ENCODE measurements around the gene YPEL3. TPM values are rescaled to one million over a fixed set of nuclear protein-coding genes. Genes with fewer than 3 reads are reported as not detected.
"Not testable (repeated sequence)": the region's sequence is repeated elsewhere in the genome, so short reads cannot be mapped to it uniquely, and the experiment has no call there.

Gene YPEL3, protein sequence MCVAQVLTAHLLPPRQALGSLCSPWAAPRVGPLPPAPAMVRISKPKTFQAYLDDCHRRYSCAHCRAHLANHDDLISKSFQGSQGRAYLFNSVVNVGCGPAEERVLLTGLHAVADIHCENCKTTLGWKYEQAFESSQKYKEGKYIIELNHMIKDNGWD
- 10 to 100 TPM; 11.8 to 12.1 TPM for total RNA-seq

GRCh38 chr16:30096105-30096861, at the start of gene YPEL3:
YPEL3 (minus strand) TSS chr16:30096213; CDS start chr16:30095482, 731 bp downstream.
- Mint-ChIP-seq H3K27me3 (no peaks in the 10 kb centered on the region), H3K27ac (peak within 1 kb of the TSS; percentile 88), H3K36me3 (peaks cover 20% of the 10 kb centered on the region), H3K9me3 (peaks cover 23% of the 10 kb centered on the region), H3K4me1 (peaks cover 29% of the 10 kb centered on the region), H3K4me3 (peak within 1 kb of the TSS; percentile 83)
- DNase-seq = peak; percentile 92

- no peak for DNase-seq
- H3K36me3 Mint-ChIP-seq = peaks cover 6% of the 10 kb centered on the region
- H3K27ac Mint-ChIP-seq = no peak overlapping the region
- H3K9me3 Mint-ChIP-seq = peaks cover 12% of the 10 kb centered on the region
- H3K27me3 Mint-ChIP-seq = no peaks in the 10 kb centered on the region
- no peak overlapping the region for H3K4me3 Mint-ChIP-seq
- peaks cover 17% of the 10 kb centered on the region for H3K4me1 Mint-ChIP-seq
These were observed 49.6 kb upstream of the YPEL3 start for GRCh38 chr16:30145657-30146056.

DNA sequence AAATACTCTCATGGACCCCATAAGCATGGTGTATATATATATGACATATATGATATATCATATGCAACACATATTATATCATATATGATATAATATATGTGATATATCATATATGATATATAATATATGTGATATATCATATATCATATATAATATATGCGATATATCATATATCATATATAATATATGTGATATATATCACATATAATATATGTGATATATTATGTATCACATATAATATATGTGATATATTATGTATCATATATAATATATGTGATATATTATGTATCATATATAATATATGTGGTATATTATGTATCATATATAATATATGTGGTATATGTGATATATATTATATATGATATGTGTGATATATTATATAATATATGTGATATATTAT, 48.9 kb upstream of the YPEL3 start:
- no peak for DNase-seq
- peaks cover 6% of the 10 kb centered on the region for H3K36me3 Mint-ChIP-seq
- H3K9me3 Mint-ChIP-seq = peaks cover 12% of the 10 kb centered on the region
- H3K4me1 Mint-ChIP-seq = peaks cover 18% of the 10 kb centered on the region
- no peak overlapping the region for H3K4me3 Mint-ChIP-seq
- no peaks in the 10 kb centered on the region for H3K27me3 Mint-ChIP-seq
- H3K27ac Mint-ChIP-seq = no peak overlapping the region

DNA sequence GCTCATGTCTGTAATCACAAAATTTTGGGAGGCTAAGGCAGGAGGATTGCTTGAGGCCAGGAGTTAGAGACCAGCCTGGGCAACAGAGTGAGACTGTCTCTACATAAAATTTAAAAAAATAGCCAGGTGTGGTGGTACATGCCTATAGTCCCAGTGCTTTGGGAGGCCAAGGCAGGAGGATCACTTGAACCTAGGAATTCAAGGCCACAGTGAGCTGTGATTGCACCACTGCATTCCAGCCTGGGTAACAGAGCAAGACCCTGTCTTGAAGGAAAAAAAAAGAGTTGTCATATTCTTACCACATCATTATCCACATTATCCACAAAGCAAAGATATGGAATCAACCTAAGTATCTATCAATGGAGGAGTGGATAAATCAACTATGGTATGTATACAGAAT, 48.0 kb upstream of the YPEL3 start:
- no peak for DNase-seq
- Mint-ChIP-seq H3K27me3 (no peaks in the 10 kb centered on the region), H3K9me3 (peaks cover 4% of the 10 kb centered on the region), H3K27ac (no peak overlapping the region), H3K4me1 (peaks cover 25% of the 10 kb centered on the region), H3K4me3 (no peak overlapping the region), H3K36me3 (peaks cover 1% of the 10 kb centered on the region)

GRCh38 chr16:30143347-30143702, 47.3 kb upstream of the YPEL3 start:
- DNase-seq = no peak
- no peaks in the 10 kb centered on the region for H3K27me3 Mint-ChIP-seq
- no peak overlapping the region for H3K4me3 Mint-ChIP-seq
- H3K36me3 Mint-ChIP-seq = no peaks in the 10 kb centered on the region
- no peaks in the 10 kb centered on the region for H3K9me3 Mint-ChIP-seq
- peak overlapping the region; percentile 13 for H3K27ac Mint-ChIP-seq
- H3K4me1 Mint-ChIP-seq = peaks cover 26% of the 10 kb centered on the region

GRCh38 chr16:30142672-30143346, 46.8 kb upstream of the YPEL3 start:
- Mint-ChIP-seq H3K4me1 (peaks cover 26% of the 10 kb centered on the region), H3K36me3 (no peaks in the 10 kb centered on the region), H3K4me3 (no peak overlapping the region), H3K9me3 (no peaks in the 10 kb centered on the region), H3K27me3 (no peaks in the 10 kb centered on the region), H3K27ac (peak overlapping the region; percentile 13)
- DNase-seq = no peak

GRCh38 chr16:30141750-30142149, 45.7 kb upstream of the YPEL3 start:
- no peaks in the 10 kb centered on the region for H3K9me3 Mint-ChIP-seq
- no peaks in the 10 kb centered on the region for H3K36me3 Mint-ChIP-seq
- no peak overlapping the region for H3K27ac Mint-ChIP-seq
- H3K27me3 Mint-ChIP-seq = no peaks in the 10 kb centered on the region
- no peak overlapping the region for H3K4me3 Mint-ChIP-seq
- peaks cover 26% of the 10 kb centered on the region for H3K4me1 Mint-ChIP-seq
- no peak for DNase-seq

DNA sequence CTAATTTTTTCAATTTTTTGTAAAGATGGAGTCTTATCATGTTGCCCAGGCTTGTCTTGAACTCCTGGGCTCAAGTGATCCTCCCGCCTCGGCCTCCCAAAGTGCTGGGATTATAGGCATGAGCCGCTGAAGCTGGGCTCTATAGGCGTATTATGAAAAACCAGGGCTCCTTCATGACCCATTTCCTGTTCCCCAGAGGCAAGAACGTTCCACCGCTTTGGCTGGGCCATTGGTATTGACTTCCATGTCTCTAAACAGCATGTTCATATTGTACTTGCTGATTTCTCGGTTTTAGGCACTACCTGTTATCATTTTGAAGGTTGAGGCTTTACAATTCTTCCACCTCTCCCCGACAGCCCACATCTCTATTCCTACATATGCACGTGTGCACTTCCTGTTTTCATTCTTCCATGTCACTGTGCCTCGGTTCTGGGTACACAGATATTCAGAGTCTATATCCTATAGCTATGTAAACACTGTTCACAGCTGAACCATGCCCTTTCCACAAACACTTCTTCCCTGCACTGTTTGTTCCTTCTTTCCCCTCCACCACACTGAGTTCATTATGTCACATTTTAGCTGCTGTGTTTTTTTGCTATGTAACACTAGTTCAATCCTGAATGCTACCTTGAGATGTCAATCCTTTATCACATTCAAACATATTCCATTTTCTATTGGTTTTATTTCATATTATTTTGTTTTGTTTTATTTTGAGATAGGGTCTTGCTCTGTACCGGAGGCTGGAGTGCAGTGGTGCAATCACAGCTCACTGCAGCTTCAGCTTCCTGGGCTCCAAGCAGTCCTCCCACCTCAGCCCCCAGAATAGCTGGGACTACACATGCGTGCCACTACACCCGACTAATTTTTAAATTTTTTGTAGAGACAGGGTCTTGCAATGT, 43.8 kb upstream of the YPEL3 start:
- no peaks in the 10 kb centered on the region for H3K36me3 Mint-ChIP-seq
- no peak for DNase-seq
- H3K27me3 Mint-ChIP-seq = no peaks in the 10 kb centered on the region
- peak overlapping the region; percentile 73 for H3K27ac Mint-ChIP-seq
- no peaks in the 10 kb centered on the region for H3K9me3 Mint-ChIP-seq
- H3K4me1 Mint-ChIP-seq = peaks cover 23% of the 10 kb centered on the region
- H3K4me3 Mint-ChIP-seq = no peak overlapping the region

DNA sequence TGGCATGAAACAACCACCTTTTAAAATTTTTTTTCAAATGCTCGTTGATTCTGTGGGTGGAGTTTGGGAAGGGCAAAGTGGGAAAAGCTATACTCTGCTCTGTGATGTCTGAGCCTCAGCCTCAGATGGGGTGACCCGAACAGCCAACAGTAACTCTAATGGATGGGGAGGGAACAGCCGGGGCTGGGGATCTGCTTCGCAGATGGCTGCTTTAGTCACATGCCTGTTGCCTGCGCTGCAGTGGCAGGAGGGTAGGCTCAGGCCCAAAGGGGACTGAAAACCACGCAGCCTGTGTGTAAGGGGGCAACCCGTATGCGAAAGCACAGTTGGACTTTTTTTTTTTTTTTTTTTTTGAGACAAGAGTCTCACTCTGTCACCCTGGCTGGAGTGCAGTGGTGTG, 41.9 kb upstream of the YPEL3 start:
- Mint-ChIP-seq H3K36me3 (peaks cover 2% of the 10 kb centered on the region), H3K4me3 (no peak overlapping the region), H3K27ac (no peak overlapping the region), H3K27me3 (no peaks in the 10 kb centered on the region), H3K4me1 (peaks cover 17% of the 10 kb centered on the region), H3K9me3 (no peaks in the 10 kb centered on the region)
- DNase-seq = no peak

DNA sequence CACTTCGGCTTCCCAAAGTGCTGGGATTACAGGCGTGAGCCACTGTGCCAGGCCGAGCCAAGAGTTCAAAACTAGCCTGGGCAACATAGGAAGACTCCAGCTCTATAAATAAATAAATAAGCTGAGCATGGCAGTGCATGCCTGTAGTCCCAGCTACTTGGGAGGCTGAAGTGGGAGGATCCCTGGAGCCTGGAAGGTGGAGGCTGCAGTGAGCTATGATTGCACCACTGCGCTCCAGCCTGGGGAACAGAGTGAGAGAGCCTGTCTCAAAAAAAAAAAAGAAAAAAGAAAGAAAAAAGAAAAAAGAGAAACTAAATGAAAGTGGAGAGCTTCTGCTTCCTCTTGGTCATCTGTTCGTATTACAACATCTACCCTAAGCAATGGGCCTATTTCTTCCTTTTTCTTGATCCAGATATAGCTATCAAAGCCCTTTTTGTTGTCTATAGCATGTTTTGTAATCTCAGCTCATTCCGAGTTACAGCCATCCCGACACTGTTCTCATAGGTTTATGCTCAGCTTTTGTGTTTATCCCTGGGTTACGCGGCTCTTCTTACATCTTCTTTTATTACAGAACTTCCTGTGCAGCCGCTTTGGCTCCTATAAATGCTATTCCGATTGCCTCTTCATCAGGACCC, 41.1 kb upstream of the YPEL3 start:
- Mint-ChIP-seq H3K9me3 (no peaks in the 10 kb centered on the region), H3K4me3 (no peak overlapping the region), H3K36me3 (peaks cover 3% of the 10 kb centered on the region), H3K4me1 (peaks cover 12% of the 10 kb centered on the region), H3K27ac (no peak overlapping the region), H3K27me3 (no peaks in the 10 kb centered on the region)
- DNase-seq = no peak

GRCh38 chr16:30132591-30132990, 36.6 kb upstream of the YPEL3 start:
- Mint-ChIP-seq H3K9me3 (peaks cover 2% of the 10 kb centered on the region), H3K4me3 (no peak overlapping the region), H3K36me3 (peaks cover 8% of the 10 kb centered on the region), H3K27me3 (no peaks in the 10 kb centered on the region), H3K27ac (no peak overlapping the region), H3K4me1 (peaks cover 5% of the 10 kb centered on the region)
- DNase-seq = no peak

DNA sequence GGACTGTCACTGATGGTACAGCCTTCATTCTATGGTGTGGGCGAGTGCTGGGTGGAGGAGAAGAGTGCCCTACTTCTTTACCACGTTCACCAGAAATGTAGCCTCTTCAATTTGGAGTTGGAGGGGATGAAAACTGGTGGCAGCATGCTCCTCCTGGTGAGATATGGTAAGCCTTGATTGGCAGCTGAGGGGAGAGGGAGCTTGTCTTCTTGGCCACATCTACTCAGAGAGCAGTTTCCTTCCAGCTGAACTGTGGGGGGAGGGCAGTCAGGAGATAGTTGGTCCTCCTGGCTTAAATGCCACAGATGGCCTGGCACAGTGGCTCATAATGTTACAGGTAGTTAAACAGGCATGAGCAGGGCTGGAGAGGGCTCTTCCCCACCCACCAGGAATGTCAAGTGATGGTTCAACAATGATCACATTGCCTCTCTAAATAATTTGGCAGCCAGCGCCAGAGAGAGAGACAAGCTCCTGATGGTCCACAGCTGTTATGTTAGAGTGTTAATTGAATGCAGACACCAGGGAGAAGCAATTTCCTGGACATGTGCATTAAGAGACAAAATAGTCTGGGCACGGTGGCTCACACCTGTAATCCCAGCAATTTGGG, 36.0 kb upstream of the YPEL3 start:
- no peak overlapping the region for H3K27ac Mint-ChIP-seq

GRCh38 chr16:30127993-30128392, 32.0 kb upstream of the YPEL3 start:
- no peak for DNase-seq
- Mint-ChIP-seq H3K27ac (no peak overlapping the region), H3K36me3 (peaks cover 6% of the 10 kb centered on the region), H3K4me3 (no peak overlapping the region), H3K4me1 (peaks cover 10% of the 10 kb centered on the region), H3K27me3 (no peaks in the 10 kb centered on the region), H3K9me3 (peaks cover 2% of the 10 kb centered on the region)

More for the DNA sequence above, 36.0 kb upstream of the YPEL3 start:
- no peak overlapping the region for H3K4me3 Mint-ChIP-seq
- peaks cover 5% of the 10 kb centered on the region for H3K4me1 Mint-ChIP-seq
- H3K27me3 Mint-ChIP-seq = no peaks in the 10 kb centered on the region
- H3K36me3 Mint-ChIP-seq = peaks cover 8% of the 10 kb centered on the region
- H3K9me3 Mint-ChIP-seq = peaks cover 2% of the 10 kb centered on the region
- DNase-seq = no peak

DNA sequence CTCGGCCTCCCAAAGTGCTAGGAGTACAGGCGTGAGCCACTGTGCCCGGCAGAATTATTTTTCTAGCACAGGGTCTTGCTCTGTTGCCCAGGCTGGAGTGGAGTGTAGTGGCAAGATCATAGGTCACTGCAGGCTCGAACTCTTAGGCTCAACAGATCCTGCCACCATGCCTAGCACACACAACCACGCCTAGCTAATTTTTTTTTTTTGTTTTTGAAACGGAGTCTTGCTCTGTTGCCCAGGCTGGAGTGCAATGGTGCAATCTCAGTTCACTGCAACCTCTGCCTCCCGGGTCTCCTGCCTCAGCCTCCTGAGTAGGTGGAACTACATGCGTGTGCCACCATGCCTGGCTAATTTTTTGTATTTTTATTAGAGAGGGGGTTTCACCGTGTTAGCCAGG, 29.7 kb upstream of the YPEL3 start:
- H3K4me1 Mint-ChIP-seq = peaks cover 17% of the 10 kb centered on the region
- not testable (repeated sequence) for H3K9me3 Mint-ChIP-seq, DNase-seq, H3K36me3 Mint-ChIP-seq, H3K27ac Mint-ChIP-seq, H3K27me3 Mint-ChIP-seq, H3K4me3 Mint-ChIP-seq

Measured in activated naive CD8-positive, alpha-beta T cell treated with anti-CD3 and anti-CD28 coated beads for 36 hours (primary cell).